ENCODE results near the gene ENPP6.

- TF ChIP-seq CTCF (IDR thresholded peaks at IDR 0.05; ENCODE audit: low read depth, low read length) (no peak), EZH2phosphoT487 (IDR thresholded peaks at IDR 0.05; ENCODE audit: low read depth) (no peak)
These were observed 94.9 kb downstream of the ENPP6 start for GRCh38 chr4:184122631-184123408.
